Measurements from ENCODE around the gene FAM174B.

GRCh38 chr15:92668620-92669019 lies 13.0 kb upstream of the FAM174B start:
- no peak for TF ChIP-seq CTCF (IDR thresholded peaks at IDR 0.05; ENCODE audit: low read length)
- no peak for TF ChIP-seq EZH2 (IDR thresholded peaks at IDR 0.05; ENCODE audit: borderline replicate concordance, low read length)

Data from OCI-LY1 (cell line).